A204.1 (cell line): ENCODE measurements around the gene DPF3.

Experiments
- FAIRE-seq: peaks from 2 replicates; lab custom pipeline; 2012; peaks lifted over from hg19 to GRCh38; lab: Jason Lieb, UNC

The DPF3 gene

DNA sequence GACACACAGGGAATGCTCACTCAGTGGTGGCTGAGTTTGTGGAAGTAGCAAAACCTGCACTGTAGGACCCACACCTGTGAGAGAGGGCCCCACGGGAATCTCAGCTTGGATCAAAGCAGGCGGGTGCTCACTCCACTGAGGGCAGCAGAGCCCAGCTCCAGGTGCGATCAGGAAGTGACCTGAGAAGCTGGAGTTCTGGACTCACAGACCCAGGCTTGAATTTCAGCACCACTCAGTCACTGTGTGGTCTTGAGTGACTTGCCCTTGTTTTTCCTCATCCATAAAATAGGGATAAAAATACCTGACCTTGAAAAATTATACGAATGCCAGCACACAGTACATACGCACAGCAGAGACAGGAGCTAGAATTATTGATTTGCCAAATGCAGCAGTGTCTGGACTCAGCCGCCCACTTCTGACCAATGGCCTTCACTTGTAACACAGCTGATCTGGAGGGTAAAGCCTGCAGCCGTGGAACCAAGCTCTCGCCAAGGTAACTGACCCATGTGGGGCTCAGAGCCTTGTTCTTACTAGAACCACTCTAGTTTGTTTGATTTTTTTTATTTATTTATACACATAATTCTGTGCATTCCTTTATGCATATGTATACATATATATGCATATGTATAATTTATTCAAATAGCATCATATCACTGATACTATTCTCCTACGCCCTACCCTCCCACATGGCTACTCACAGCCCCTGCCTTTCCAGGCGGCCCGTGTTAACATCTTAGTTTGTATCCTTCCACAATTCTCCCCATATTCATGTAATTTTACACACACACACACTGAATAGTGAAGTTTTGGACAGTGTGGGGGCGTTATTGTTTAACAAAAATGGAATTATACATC lies 53.9 kb downstream of the DPF3 start:
- no peak for FAIRE-seq

DNA sequence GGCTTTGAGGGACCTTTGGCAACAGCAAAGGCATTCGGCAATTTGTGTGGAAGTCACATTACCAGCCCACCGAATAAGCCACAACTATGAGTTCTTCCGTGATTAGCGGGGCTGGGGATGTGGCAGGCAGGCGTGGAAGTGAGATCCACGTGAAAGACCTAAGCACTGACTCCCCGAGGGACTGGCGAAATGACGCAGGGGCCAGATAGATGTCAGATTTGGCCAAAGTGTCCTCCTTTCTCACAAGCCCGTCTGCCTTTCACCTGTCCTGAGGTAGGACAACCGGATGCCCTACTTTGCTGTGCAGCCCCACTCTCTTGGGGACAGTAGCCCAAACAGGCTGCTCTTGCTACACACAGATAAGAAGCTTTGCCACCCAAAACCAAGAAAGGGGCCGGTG lies 54.5 kb downstream of the DPF3 start:
- no peak for FAIRE-seq

DNA sequence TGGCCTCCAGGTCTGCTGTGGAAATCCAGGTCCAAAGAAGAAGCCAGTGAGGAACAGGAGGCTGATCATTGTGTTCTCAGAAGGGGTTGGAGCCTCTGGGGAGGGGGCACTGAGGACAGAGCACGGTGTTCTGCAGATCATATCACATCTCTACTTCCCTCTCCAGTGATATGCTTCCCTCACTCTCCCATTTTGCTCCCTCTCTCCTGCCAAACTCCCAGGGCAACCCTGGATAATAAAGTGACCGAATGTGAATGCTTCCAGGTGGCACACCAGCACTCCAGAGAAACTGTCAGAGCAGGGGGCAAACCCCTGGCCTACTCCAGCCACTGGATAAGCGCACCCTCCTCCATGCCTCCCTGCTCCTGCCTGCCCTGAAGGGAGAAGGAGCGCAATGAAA lies 57.8 kb downstream of the DPF3 start:
- FAIRE-seq: no peak

- no peak for FAIRE-seq
Measured at GRCh38 chr14:72833174-72833573, 60.7 kb downstream of the DPF3 start.

- FAIRE-seq: no peak
Measured at GRCh38 chr14:72830786-72831594, 62.9 kb downstream of the DPF3 start.

DNA sequence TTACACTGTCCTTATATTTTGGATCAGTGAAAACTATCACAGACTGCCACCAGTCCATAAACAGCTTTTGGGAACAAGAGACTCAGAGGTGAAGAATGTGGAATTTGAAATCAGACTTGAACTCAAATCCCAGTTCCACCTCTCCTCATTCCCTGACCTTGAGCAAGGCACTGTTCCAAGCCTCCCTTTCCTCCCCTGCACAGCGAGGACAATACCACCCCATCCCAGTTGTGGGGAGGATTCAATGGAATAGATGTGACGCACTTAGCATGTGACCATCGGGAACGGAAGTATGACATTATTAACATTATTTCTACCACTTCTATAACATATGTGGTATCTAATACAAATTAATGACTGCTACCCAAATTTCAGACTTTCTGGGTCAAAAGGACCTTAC lies 63.5 kb downstream of the DPF3 start:
- FAIRE-seq: no peak

DNA sequence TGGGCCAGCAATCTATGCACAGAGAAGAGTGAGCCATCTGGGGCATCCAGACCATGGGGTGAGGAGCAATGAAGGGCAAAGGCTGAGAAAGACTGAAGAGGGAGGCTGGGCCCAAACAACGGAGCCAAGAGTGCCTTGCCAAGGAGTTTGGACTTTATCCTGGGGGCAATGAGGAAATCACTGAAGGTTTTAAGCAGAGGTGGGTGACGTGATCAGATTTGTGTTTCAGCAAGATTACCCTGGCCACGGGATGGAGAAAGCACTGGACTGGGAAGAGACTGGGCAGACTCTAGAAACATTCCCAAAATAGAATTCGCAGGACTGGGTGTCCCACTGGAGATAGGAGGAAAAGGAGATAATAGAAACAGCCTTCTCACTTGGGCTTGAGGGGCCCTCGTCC lies 65.3 kb downstream of the DPF3 start:
- no peak for FAIRE-seq

DNA sequence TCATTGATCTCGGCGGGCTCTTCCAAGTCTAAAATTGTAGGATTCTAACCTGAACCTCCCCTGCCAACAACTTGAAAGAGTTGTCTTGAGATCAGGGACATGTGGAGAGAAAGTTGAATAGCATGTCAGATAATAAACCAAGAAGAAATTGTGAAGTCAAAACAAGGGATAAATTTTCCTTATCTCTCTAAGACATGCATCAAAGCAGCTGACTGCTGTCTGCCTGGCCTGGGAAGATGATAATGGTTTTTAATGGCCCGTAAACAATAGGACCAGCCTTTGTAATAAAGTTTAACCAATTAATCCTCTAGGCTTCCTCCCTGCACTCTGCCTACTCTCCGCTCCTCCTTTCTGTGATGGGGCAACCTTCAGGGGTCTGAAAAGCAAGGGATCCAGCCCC lies 67.9 kb downstream of the DPF3 start:
- no peak for FAIRE-seq

- no peak for FAIRE-seq
Measured at GRCh38 chr14:72825486-72825885, 68.4 kb downstream of the DPF3 start.

GRCh38 chr14:72824051-72824450 lies 69.8 kb downstream of the DPF3 start:
- no peak for FAIRE-seq

- no peak for FAIRE-seq
Measured at GRCh38 chr14:72822946-72823611, 70.8 kb downstream of the DPF3 start.

DNA sequence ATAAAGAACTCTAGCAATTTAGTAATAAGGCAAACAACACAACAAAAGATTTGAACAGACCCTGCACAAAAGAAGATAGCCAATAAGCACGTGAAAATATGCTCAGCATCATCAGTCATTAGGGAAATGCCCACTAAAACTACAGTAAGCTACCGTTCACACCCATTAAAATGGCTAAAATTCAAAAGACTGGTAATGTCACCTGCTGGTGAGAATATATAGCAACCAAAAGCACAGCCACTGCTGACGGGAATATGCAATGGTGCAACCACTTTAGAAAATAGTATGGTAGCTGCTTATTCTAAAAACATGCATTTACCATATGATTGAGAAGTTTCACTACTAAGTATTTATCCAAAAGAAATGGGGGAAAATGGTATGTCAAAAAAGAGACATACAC lies 74.9 kb downstream of the DPF3 start:
- no peak for FAIRE-seq

GRCh38 chr14:72816287-72816686 lies 77.6 kb downstream of the DPF3 start:
- FAIRE-seq: no peak

GRCh38 chr14:72815430-72815829 lies 78.5 kb downstream of the DPF3 start:
- no peak for FAIRE-seq

DNA sequence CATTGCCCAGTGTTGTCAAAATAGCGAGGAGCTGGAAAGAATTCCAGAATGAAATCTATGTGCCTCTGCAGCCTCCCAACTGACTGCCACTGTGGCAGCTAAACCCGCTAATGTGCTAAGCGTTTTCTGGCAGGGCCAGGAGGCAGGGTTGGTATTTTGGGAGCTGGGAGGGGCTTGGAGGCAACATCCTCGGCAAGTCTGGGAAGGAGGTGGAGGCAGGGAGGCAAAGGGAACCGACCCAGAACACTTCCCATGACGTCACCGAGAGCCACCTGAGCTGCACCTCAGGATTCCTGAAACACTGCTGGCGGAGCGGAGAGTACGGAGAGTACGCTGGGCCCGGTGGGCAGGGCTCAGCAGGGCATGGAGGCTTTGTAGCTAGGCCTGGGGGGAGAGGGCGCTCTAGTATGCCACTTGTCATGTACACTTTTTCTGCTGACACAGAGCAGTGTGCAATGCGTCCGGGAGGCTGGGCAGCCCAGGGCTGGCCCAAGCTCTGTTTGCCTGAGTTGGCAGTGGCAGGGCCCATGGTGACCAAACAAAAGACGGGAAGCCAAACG lies 81.5 kb downstream of the DPF3 start:
- FAIRE-seq: no peak

DNA sequence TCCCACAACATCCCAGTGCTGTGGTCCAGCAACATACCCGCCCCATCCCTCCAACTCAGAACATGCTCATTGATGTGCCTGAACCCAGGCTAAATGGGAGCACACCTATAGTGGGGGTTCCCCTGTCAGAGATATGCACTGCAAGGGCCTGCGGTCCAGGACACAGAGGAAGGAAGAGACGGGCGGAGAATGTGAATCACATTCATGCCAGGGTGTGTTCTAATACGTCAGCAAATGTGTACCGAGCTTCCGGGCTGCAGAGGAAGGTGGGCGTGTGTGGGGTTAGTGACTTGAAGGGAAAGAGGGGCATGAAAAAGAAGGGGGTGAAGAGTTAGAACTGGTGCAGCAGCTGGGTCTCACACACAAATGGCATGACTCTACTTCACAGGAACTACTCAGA lies 83.7 kb downstream of the DPF3 start:
- no peak for FAIRE-seq

DNA sequence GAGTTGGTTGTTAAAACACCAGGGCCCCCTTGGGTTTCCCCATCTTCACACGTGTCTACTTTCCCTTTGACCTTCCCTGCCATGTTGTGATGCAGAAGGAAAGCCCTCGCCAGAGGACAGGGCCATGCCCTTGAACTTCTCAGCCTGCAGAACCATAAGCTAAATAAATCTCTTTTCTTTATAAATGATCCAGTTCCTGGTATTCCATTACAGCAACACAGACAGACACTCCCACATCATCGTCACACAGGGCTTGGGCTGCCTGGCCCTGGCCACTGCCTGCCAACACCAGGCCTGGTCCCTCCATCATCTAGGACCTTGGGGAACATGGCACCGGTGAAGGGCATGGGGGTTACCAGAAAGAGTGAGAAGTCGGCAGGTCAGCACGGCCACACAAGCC lies 84.8 kb downstream of the DPF3 start:
- no peak for FAIRE-seq

- no peak for FAIRE-seq
Measured at GRCh38 chr14:72808564-72808963, 85.3 kb downstream of the DPF3 start.

DNA sequence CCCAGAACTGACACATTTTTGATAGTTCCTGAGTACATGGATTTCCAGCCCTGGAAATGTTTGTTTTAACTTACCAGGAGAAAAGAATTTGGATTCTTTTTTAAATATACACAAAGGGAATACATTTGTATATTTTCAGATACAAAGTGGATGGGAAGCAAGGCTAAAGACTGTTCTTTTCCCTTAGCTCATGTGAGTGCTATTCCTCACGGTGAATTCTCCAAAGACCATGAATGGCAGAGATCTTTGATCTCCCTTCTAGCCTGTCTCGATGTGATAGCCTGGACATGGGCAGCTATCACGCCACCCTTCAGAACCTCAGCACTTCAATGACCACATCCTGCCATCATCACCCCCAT lies 91.3 kb downstream of the DPF3 start:
- no peak for FAIRE-seq

DNA sequence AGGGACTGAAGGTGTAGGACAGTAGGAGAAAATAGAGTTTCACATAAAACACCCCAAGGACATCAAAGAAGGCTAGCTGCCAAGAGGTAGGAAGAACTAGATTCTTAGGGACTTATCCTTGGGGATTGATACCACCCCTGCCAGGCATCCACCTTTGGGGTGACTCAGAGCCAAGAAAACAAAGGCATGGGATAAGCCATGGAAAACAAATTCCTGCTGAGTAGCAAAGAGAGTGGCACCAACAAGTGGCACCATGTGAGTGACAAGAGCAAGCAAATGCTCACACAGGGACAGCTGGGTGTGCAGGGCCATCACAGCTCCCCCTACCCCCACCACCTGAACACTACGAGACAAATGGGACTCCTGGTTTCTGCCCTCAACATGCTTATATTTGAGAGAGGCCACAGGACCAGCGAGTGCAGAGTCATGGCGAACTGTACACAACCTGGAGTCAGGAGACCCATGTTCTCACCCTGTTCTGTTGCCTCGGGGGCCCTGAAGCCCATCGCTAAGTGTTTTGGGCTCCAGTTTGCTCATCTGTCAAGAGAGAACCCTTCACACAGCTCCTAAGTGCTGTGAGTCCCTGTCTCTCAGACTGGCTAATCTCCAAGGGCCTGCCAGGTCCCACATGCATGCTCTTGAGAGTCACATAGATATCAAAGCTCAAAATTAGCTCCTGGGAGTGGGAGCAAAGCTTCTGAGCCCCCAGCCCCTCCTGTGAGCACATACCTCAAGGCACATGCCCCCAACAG lies 91.9 kb downstream of the DPF3 start:
- FAIRE-seq: no peak

DNA sequence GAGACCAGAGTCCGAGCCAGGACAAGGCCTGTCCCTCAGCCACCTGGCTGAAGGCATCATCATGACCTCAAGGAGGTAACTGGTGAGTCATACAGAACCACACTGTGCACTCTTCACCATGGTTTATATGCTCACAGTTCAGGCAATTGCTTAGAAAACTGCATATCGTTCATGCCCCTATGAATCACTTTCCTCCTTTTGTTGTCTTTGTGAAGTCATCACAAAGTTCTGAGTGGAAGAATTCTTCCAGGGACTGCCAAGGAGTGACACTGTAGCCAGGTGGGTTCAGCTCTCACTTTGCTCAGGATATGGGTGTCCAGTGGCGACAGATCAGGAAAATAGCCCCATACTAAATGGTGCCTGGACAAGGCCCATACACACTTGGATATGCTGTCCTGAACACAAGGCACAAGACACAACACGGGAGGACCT lies 92.5 kb downstream of the DPF3 start:
- FAIRE-seq: no peak

- no peak for FAIRE-seq
Measured at GRCh38 chr14:72800848-72801370, 93.0 kb downstream of the DPF3 start.
